Measurements from ENCODE around the gene TSSK3. TPM values are rescaled to one million over a fixed set of nuclear protein-coding genes. Genes with fewer than 3 reads are reported as not detected.

The TSSK3 gene
- 0.07 to 0.11 TPM in 2 of 5 replicates, not detected in the others for total RNA-seq (2022; extraction: Qiagen RNA extraction)

DNA sequence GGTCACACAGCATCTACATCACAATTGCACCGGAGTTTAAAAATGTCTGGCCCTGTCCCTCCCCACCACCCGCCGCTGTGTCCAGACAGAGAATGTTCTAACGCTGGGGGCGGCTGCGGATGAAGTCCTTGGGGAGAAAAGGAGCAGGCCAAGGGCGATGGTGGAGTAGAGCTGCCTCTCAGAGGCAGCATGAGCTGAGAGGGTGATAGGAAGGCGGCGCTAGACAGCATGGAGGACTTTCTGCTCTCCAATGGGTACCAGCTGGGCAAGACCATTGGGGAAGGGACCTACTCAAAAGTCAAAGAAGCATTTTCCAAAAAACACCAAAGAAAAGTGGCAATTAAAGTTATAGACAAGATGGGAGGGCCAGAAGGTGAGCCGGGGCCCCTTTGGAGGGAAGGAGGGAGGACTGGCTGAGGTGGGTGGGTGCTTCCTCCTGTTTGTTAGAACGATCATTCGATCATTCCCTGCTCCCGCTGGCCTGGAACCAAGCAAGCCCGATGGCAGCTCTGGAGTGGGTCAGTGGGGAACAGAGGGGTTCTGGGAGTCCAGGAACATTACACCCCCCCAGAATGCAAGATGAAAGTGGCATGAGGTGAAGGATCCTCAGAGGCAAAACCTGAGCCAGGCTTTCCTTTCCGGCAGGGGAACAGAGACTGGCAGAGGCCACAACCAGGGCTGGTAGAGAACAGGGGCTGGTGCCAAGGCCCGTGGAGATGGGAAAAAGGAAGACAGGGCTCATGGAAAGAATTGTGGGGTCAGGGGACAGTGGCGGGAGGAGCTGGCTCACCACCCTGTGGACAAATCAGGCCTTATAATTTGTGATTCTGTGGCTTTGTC is at the start of gene TSSK3, which contains the start of gene FAM229A:
Gene TSSK3, plus strand, starts transcription at position 66 of the 840 bp plus-strand sequence. Its CDS starts 163 bp downstream, at position 229.
Gene FAM229A, minus strand, starts transcription at position 12 of the 840 bp plus-strand sequence. CDS start 394 bp downstream, outside the sequence.

DNA sequence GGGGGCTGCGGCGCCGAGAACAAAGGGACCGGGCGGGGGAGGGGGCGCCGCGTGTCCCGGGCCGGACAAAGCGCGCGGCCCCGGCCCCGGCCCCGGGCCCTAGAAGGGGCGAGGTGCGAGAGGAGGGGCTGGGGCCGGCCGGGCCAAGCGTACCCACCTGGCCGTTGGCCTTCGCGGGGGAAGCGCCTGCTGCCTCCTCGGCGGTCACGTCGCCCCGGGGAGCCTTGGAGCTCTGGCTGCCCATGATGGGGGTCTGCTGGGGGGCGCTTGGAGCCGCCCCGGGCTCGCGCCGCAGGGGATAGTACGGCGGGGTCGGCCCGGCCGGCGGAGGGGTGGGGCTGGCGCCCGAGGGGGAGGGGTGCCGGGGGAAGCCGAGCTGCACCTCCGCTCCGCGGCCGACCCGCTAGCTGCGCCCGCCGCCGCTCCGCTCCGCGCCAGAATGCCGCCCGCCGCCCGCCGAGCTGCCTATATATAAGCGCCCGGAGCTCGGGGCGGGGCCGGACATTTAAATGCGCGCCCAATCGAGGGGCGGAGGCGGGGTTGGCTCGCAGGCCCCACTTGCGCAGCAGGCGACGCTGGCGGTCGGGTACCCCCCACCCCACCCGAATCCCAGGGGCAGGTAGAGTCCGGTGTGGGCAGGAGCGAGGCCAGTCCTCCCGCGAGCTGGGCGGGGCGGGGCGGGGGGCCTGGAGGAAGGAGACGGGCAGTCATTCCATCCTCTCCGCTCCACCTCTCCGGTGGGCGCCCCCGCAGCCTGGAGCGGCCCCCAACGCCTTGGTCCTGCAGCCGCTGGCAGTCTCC is 26.3 kb upstream of the TSSK3 start, which contains the start of gene MARCKSL1:
Gene MARCKSL1, minus strand, starts transcription at position 444 of the 801 bp plus-strand sequence. Its CDS starts 200 bp downstream, at position 244.

GRCh38 chr1:32394141-32394889 is 32.0 kb downstream of the TSSK3 start, which contains the start of gene BSDC1:
Gene BSDC1 (minus strand): TSS chr1:32394441. CDS start chr1:32394414, 27 bp downstream.

Other genes starting within 250 kb of the TSSK3 start
- gene TXLNA, start 182.9 kb upstream of the TSSK3 start, total RNA-seq (2022; extraction: Qiagen RNA extraction), result 26.8 to 31.9 TPM (median 28.5 TPM) in 5 replicates
- 1.8 to 2.6 TPM (median 2.4 TPM) in 5 replicates for gene CCDC28B, start 161.9 kb upstream of the TSSK3 start, total RNA-seq (2022; extraction: Qiagen RNA extraction)
- gene IQCC, start 156.9 kb upstream of the TSSK3 start, total RNA-seq (2022; extraction: Qiagen RNA extraction), result 1.4 to 2.4 TPM (median 1.9 TPM) in 5 replicates
- not detected in 5 replicates for gene DCDC2B, start 153.4 kb upstream of the TSSK3 start, total RNA-seq (2022; extraction: Qiagen RNA extraction)
- 7.7 to 10.5 TPM (median 9.7 TPM) in 5 replicates for gene TMEM234, start 140.2 kb upstream of the TSSK3 start, total RNA-seq (2022; extraction: Qiagen RNA extraction)
- gene EIF3I, start 140.1 kb upstream of the TSSK3 start, total RNA-seq (2022; extraction: Qiagen RNA extraction), result 269 to 284 TPM (median 278 TPM) in 5 replicates
- gene FAM167B, start 115.3 kb upstream of the TSSK3 start, total RNA-seq (2022; extraction: Qiagen RNA extraction), result 0.44 to 0.87 TPM (median 0.66 TPM) in 5 replicates
- gene LCK, start 111.3 kb upstream of the TSSK3 start, total RNA-seq (2022; extraction: Qiagen RNA extraction), result 0.16 TPM in 1 of 5 replicates, not detected in the others
- 53.0 to 60.3 TPM (median 56.2 TPM) in 5 replicates for gene HDAC1, start 70.5 kb upstream of the TSSK3 start, total RNA-seq (2022; extraction: Qiagen RNA extraction)
- 57.0 to 77.4 TPM (median 72.1 TPM) in 5 replicates for gene MARCKSL1, start 26.3 kb upstream of the TSSK3 start, total RNA-seq (2022; extraction: Qiagen RNA extraction)
- gene FAM229A, start 54 bp upstream of the TSSK3 start, total RNA-seq (2022; extraction: Qiagen RNA extraction), result 2.3 to 4.4 TPM (median 3.8 TPM) in 5 replicates
- gene BSDC1, start 31.9 kb downstream of the TSSK3 start, total RNA-seq (2022; extraction: Qiagen RNA extraction), result 19.1 to 22.7 TPM (median 22.3 TPM) in 5 replicates
- under 0.01 TPM in 1 of 5 replicates, not detected in the others for gene ZBTB8B, start 102.5 kb downstream of the TSSK3 start, total RNA-seq (2022; extraction: Qiagen RNA extraction)
- 3.4 to 4.2 TPM (median 3.6 TPM) in 5 replicates for gene ZBTB8A, start 176.9 kb downstream of the TSSK3 start, total RNA-seq (2022; extraction: Qiagen RNA extraction)

Measured in A549 treated with CORT108297 at 1 μM for 4 hours (cell line).